Measurements from ENCODE around the gene UBE2O.

UBE2O gene

GRCh38 chr17:76466775-76467130, 13.8 kb upstream of the UBE2O start:
- TF ChIP-seq, protein P1, sequence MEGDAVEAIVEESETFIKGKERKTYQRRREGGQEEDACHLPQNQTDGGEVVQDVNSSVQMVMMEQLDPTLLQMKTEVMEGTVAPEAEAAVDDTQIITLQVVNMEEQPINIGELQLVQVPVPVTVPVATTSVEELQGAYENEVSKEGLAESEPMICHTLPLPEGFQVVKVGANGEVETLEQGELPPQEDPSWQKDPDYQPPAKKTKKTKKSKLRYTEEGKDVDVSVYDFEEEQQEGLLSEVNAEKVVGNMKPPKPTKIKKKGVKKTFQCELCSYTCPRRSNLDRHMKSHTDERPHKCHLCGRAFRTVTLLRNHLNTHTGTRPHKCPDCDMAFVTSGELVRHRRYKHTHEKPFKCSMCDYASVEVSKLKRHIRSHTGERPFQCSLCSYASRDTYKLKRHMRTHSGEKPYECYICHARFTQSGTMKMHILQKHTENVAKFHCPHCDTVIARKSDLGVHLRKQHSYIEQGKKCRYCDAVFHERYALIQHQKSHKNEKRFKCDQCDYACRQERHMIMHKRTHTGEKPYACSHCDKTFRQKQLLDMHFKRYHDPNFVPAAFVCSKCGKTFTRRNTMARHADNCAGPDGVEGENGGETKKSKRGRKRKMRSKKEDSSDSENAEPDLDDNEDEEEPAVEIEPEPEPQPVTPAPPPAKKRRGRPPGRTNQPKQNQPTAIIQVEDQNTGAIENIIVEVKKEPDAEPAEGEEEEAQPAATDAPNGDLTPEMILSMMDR (conservative IDR thresholded peaks at IDR 0.05): no peak
- TF ChIP-seq ZFX (IDR thresholded peaks at IDR 0.05): no peak
- H3K27ac ChIP-seq: no peak overlapping the region

- no peak for TF ChIP-seq ZFX (IDR thresholded peaks at IDR 0.05)
- TF ChIP-seq, protein P1 (conservative IDR thresholded peaks at IDR 0.05): no peak
- no peak overlapping the region for H3K27ac ChIP-seq
Observed at GRCh38 chr17:76462556-76463290, 9.8 kb upstream of the UBE2O start.

- TF ChIP-seq, protein P1 (conservative IDR thresholded peaks at IDR 0.05): no peak
- TF ChIP-seq ZFX (IDR thresholded peaks at IDR 0.05): no peak
Observed at GRCh38 chr17:76461765-76462555, 9.0 kb upstream of the UBE2O start.

GRCh38 chr17:76459674-76460073, 6.7 kb upstream of the UBE2O start:
- no peak for TF ChIP-seq ZFX (IDR thresholded peaks at IDR 0.05)
- TF ChIP-seq, protein P1 (conservative IDR thresholded peaks at IDR 0.05): no peak
- H3K27ac ChIP-seq: no peak overlapping the region

More at GRCh38 chr17:76461765-76462555, 9.0 kb upstream of the UBE2O start:
- H3K27ac ChIP-seq: no peak overlapping the region

GRCh38 chr17:76458580-76459490, 5.9 kb upstream of the UBE2O start:
- no peak for TF ChIP-seq ZFX (IDR thresholded peaks at IDR 0.05)
- TF ChIP-seq, protein P1 (conservative IDR thresholded peaks at IDR 0.05): peak; percentile 32
- H3K27ac ChIP-seq: no peak overlapping the region

GRCh38 chr17:76453431-76453743, 435 bp upstream of the UBE2O start:
- TF ChIP-seq, protein P1 (conservative IDR thresholded peaks at IDR 0.05): peak; percentile 43
- no peak for TF ChIP-seq ZFX (IDR thresholded peaks at IDR 0.05)

More at GRCh38 chr17:76453431-76453743, 435 bp upstream of the UBE2O start:
- no peak overlapping the region for H3K27ac ChIP-seq

All from C4-2B (cell line).